HG03565 (cell line): ENCODE data around the gene TBC1D5.
"Not testable (repeated sequence)": the region's sequence is repeated elsewhere in the genome, so short reads cannot be mapped to it uniquely, and the experiment has no call there.

ENCODE experiments used
- ATAC-seq: cut with Tn5 transposase; IDR thresholded peaks from one replicate; pipeline ENCODE4 v1.9.1; 2021; ENCODE audit warnings: mild to moderate bottlenecking, moderate library complexity; ENCODE audit not compliant: unreplicated experiment

TBC1D5 gene

GRCh38 chr3:17714473-17714872 lies 28.0 kb downstream of the TBC1D5 start:
- ATAC-seq = no peak

- ATAC-seq = no peak
Observed at GRCh38 chr3:17709236-17709810, 33.1 kb downstream of the TBC1D5 start.

- no peak for ATAC-seq
Observed at GRCh38 chr3:17707813-17708543, 34.5 kb downstream of the TBC1D5 start.

GRCh38 chr3:17705991-17706390 lies 36.4 kb downstream of the TBC1D5 start:
- ATAC-seq = not testable (repeated sequence)

GRCh38 chr3:17699815-17700214 lies 42.6 kb downstream of the TBC1D5 start:
- not testable (repeated sequence) for ATAC-seq

- ATAC-seq = not testable (repeated sequence)
Observed at GRCh38 chr3:17695665-17696064, 46.8 kb downstream of the TBC1D5 start.

GRCh38 chr3:17693670-17693999 lies 48.8 kb downstream of the TBC1D5 start:
- not testable (repeated sequence) for ATAC-seq

- not testable (repeated sequence) for ATAC-seq
Observed at GRCh38 chr3:17692846-17693669, 49.4 kb downstream of the TBC1D5 start.

- ATAC-seq = no peak
Observed at GRCh38 chr3:17687566-17687965, 54.9 kb downstream of the TBC1D5 start.

GRCh38 chr3:17686613-17687012 lies 55.8 kb downstream of the TBC1D5 start:
- no peak for ATAC-seq

- no peak for ATAC-seq
Observed at GRCh38 chr3:17683542-17684207, 58.8 kb downstream of the TBC1D5 start.

GRCh38 chr3:17680530-17680929 lies 61.9 kb downstream of the TBC1D5 start:
- no peak for ATAC-seq

- peak; percentile 74 for ATAC-seq
Observed at GRCh38 chr3:17678116-17678741, 64.2 kb downstream of the TBC1D5 start.

- ATAC-seq = no peak
Observed at GRCh38 chr3:17674082-17674686, 68.2 kb downstream of the TBC1D5 start.

- ATAC-seq = no peak
Observed at GRCh38 chr3:17672506-17672905, 69.9 kb downstream of the TBC1D5 start.

GRCh38 chr3:17670749-17671148 lies 71.7 kb downstream of the TBC1D5 start:
- no peak for ATAC-seq

- no peak for ATAC-seq
Observed at GRCh38 chr3:17664923-17665322, 77.5 kb downstream of the TBC1D5 start.

GRCh38 chr3:17656264-17656663 lies 86.2 kb downstream of the TBC1D5 start:
- no peak for ATAC-seq

- ATAC-seq = peak; percentile 80
Observed at GRCh38 chr3:17655743-17656142, 86.7 kb downstream of the TBC1D5 start.

- not testable (repeated sequence) for ATAC-seq
Observed at GRCh38 chr3:17649748-17650147, 92.7 kb downstream of the TBC1D5 start.
